Stimulated activated CD4-positive, alpha-beta T cell treated with anti-CD3 and anti-CD28 coated beads, Interleukin-2, amount 100 ng/mL, for 4 hours (primary cell): ENCODE results near the gene COX18.

Source experiments
- DNase-seq: peaks from one replicate; pipeline ENCODE4 v3.0.0-alpha.2; 2020; ENCODE audit warnings: low read depth

The COX18 gene

GRCh38 chr4:73053076-73053475, 16.4 kb downstream of the COX18 start:
- no peak for DNase-seq

DNA sequence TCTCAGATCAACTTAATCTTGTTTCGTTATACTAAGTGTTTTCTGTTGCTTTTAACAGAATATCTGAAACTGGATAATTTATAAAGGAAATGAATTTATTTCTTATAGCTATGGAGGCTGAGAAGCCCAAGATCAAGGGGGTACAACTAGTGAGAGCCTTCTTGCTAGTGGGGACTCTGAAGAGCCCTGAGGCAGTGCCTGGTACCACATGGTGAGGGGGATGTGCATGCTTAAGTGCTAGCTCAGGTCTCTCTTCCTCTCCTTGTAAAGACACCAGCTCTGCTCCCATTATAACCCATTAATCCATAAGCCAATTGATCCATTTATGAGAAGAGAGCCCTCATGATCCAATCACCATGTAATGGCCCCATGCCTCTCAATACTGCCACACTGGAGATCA, 17.9 kb downstream of the COX18 start:
- DNase-seq: no peak

- no peak for DNase-seq
Observed at GRCh38 chr4:73045879-73046278, 23.6 kb downstream of the COX18 start.

DNA sequence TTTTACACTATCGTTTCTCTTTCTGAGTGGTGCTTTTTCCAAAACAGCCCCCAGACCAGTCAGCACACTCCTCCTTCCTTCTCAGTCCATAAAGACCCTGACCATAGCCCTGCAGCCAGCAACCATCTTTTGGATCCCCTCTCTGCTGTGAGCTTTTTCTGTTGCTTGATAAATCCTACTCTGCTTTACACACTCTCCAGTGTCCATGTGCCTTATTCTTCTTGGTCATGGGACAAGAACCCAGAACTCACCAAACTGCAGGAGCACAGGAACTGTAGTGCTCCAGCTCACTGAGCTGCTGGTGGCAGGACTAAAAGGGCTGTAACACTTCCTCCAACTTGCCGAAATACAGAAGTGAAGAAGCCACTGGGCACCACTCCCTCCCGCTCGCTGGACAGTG, 32.5 kb downstream of the COX18 start:
- DNase-seq: no peak

- no peak for DNase-seq
Observed at GRCh38 chr4:73036123-73036522, 33.4 kb downstream of the COX18 start.

GRCh38 chr4:73034896-73035295, 34.6 kb downstream of the COX18 start:
- no peak for DNase-seq

DNA sequence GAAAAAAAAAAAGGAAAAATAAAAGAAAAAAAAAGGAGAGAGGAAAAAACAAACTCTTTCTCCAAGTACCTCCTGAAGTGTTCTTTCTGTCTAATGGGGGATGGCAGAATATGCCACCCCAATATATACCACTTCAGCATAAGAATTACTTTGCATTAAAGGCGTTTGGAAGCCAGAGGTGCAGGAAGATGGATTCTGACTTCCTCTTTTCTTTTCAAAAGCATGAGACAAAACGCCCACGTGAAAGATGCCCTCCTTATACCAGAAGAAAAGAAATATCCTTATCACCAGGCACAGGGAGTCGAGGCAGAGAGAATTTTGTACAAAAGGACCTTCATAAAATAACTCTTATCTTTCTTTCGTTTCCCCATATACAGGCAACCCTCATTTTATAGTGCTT, 40.9 kb downstream of the COX18 start:
- no peak for DNase-seq

- no peak for DNase-seq
Observed at GRCh38 chr4:73021634-73022033, 47.9 kb downstream of the COX18 start.

GRCh38 chr4:73019462-73020047, 50.0 kb downstream of the COX18 start:
- no peak for DNase-seq

GRCh38 chr4:73018595-73018994, 50.9 kb downstream of the COX18 start:
- DNase-seq: no peak

DNA sequence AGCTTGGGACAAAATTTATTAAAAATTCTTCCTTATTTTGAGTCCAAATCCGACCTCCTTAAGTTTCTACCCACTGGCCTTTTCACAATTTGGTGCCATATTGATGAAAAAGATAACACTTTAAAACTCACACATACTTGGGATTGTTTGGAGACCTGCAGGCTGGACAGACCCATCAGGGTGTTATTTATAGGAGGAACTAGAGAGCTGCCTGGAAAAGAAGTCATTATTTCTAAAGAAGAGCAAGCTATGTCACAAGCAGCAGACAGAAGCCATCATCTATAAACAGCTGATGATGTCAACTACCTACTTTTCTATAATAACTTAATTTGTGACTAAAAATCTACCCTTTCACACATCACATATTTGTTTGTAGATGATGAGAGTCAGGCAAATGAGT, 56.2 kb downstream of the COX18 start:
- no peak for DNase-seq

DNA sequence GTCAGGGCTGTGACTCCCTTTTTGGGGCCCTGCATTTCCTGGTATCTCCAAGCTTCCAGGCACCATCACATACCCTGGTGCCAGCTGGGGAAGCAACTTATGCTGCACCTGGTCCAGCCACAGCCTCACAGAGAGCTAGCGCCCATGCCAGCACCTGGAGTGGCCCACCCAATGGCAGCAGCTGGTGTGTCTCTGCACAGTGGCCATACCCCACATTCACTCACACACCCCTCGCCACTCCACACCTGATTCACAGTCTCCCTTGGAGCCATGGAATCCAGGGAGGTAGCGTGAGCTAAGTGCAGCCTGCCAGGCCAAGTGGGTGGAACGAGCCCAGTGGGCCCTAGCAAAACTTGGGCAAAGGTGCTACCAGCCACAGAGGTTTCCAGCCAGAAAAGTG, 56.8 kb downstream of the COX18 start:
- DNase-seq: no peak

- no peak for DNase-seq
Observed at GRCh38 chr4:73011629-73011985, 57.9 kb downstream of the COX18 start.

DNA sequence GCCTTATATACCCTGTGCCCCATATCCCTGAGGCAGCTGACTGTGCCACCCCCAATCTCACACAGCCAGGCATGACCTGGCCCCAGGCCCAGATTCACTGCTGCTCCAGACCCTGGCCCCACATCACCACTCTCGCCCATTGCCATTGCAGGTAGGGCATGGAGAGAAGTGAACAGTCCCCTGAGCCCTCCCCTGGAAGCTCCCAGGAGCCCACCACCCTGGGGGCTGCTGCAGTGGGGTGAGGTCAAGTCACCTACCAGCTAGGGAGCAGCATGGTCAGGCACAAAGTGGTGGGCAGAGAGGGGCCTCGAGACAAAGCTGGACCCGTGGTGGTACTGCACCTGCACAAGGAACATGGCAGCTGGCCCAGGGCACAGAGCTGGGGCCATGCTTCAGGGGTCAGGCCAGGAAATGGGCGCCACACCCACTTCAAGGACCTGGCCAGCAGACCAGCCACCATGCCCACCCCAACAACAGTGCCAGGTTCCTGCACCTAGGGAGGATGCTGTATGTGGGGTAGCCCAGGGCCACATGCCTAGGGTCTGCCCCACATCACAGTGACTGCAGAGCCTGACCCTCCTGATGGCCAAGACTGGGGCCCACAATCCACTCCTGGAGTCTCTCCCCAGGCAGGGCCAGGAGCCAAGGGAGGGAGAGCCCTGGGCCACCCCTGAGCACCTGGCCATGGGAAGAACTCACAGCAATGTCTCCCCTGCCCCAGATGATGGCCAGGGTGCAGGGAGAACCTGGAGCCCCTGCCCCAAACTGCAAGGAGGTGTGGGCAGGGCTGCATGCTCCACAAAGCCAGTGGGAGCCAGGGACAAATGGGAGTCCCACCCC, 58.5 kb downstream of the COX18 start:
- no peak for DNase-seq

DNA sequence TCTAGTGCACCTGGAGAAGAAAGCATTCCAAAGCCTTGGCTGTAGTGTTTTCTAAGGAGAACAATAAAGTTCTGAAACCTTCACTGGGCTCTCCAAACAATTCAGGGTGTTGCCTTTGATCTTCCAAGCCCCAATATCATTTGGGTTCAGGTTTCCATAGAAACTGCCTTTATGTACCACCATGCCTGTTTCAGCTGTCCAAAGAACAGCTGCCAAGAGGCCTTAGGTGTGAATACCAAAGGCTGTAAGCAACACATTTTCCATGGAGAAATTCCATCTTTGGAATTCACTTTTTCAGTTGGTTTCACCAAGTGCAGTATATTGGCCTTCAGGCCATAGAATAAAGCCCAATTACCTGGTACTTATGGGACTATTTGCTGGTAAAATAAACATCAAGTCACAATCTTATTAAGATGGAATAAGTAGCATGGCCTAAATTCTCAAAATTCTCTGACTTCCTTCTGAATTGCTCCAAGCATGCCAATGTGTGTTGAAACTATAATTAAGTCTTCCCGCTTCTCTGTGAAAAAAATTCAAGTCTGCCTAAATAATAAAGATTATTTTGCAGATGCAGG, 61.9 kb downstream of the COX18 start:
- DNase-seq: no peak

DNA sequence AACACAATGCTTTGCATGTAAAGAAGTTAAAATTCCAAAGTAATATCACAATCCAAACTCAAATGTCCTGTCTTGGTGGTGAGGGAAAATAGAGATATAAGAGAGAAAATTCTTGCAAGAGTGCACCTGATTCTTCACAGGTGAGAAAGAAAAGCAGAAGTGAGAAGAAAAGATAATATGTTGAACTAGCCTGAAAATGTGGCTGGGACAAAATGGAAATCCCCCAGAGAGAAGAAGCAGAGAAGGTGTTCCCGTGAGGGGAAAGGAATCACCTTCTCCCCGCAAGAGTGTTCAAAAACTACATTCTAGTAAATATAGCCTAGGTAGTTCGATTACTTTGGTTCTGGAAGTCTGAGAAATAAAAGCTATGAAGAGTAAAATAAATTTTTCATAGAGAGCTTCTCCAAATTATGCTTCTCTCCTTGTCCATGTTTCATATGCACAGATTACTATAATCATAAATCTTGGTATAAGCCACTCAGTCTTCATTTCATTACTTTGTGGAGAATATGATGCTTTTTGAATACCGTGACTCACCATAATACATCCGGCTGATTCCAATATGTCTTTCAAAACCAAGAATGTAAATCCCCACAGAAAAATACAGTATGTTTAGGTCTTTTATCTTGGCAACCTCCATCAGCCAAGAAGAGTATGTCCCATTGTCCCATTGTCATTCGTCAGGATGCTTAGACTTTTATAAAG, 63.1 kb downstream of the COX18 start:
- no peak for DNase-seq

- DNase-seq: no peak
Observed at GRCh38 chr4:73005514-73005913, 64.0 kb downstream of the COX18 start.
